Sigmoid colon (tissue), 4 donors: ENCODE results near the gene CABLES2.

Source experiments
- POLR2AphosphoS5 ChIP-seq, 4 donors: sonication (generic); formaldehyde crosslinking; IDR thresholded peaks; one replicate each; pipeline ENCODE4 v1.6.1; 2017; ENCODE audit warnings: antibody characterized with exemption in 4 of 4
- TF ChIP-seq, protein P1 (sequence below), 4 experiments: fragments of 450-650 bp in 3 of 4; fragments of 200-600 bp in 1 of 4; IDR thresholded peaks; one replicate each; pipeline ENCODE4 v1.5.1; 2016 to 2019; ENCODE audit warnings: antibody characterized with exemption in 4 of 4, mild to moderate bottlenecking in 3 of 4, moderate library complexity in 2 of 4

- TF ChIP-seq, protein P1, sequence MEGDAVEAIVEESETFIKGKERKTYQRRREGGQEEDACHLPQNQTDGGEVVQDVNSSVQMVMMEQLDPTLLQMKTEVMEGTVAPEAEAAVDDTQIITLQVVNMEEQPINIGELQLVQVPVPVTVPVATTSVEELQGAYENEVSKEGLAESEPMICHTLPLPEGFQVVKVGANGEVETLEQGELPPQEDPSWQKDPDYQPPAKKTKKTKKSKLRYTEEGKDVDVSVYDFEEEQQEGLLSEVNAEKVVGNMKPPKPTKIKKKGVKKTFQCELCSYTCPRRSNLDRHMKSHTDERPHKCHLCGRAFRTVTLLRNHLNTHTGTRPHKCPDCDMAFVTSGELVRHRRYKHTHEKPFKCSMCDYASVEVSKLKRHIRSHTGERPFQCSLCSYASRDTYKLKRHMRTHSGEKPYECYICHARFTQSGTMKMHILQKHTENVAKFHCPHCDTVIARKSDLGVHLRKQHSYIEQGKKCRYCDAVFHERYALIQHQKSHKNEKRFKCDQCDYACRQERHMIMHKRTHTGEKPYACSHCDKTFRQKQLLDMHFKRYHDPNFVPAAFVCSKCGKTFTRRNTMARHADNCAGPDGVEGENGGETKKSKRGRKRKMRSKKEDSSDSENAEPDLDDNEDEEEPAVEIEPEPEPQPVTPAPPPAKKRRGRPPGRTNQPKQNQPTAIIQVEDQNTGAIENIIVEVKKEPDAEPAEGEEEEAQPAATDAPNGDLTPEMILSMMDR (IDR thresholded peaks at IDR 0.05), result no peak
- no peak for TF ChIP-seq POLR2AphosphoS5 (IDR thresholded peaks at IDR 0.05)
These were observed 50.4 kb downstream of the CABLES2 start for GRCh38 chr20:62356589-62357186.
